ENCODE measurements around the gene LIPK. TPM values are rescaled to one million over a fixed set of nuclear protein-coding genes. Genes with fewer than 3 reads are reported as not detected.

The LIPK gene
- total RNA-seq, 4 donors from 2014 or later: not detected

GRCh38 chr10:88715517-88715916, 9.5 kb downstream of the LIPK start:
- no peak overlapping the region for H3K4me3 ChIP-seq (replicated peaks in 1 of 3)
- no peak overlapping the region for H3K27ac ChIP-seq
- WGBS, 2 donors: 94 to 96% methylated on average over 1 of the region's 1 CpG
- TF ChIP-seq, protein P1, sequence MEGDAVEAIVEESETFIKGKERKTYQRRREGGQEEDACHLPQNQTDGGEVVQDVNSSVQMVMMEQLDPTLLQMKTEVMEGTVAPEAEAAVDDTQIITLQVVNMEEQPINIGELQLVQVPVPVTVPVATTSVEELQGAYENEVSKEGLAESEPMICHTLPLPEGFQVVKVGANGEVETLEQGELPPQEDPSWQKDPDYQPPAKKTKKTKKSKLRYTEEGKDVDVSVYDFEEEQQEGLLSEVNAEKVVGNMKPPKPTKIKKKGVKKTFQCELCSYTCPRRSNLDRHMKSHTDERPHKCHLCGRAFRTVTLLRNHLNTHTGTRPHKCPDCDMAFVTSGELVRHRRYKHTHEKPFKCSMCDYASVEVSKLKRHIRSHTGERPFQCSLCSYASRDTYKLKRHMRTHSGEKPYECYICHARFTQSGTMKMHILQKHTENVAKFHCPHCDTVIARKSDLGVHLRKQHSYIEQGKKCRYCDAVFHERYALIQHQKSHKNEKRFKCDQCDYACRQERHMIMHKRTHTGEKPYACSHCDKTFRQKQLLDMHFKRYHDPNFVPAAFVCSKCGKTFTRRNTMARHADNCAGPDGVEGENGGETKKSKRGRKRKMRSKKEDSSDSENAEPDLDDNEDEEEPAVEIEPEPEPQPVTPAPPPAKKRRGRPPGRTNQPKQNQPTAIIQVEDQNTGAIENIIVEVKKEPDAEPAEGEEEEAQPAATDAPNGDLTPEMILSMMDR (IDR thresholded peaks at IDR 0.05): no peak
- no peak for TF ChIP-seq POLR2A (IDR thresholded peaks at IDR 0.05)
- H3K27me3 ChIP-seq: no peaks in the 10 kb centered on the region
- H3K36me3 ChIP-seq: no peaks in the 10 kb centered on the region
- no peaks in the 10 kb centered on the region for H3K9me3 ChIP-seq
- no peak for DNase-seq
- intact Hi-C loops (cut with DNase I): no loop called here
- no peaks in the 10 kb centered on the region for H3K4me1 ChIP-seq

GRCh38 chr10:88721392-88721791, 15.3 kb downstream of the LIPK start:
- Histone ChIP-seq H3K4me3 (replicated peaks in 1 of 3) (no peak overlapping the region), H3K36me3 (no peaks in the 10 kb centered on the region), H3K27me3 (no peaks in the 10 kb centered on the region), H3K27ac (no peak overlapping the region), H3K4me1 (no peaks in the 10 kb centered on the region), H3K9me3 (no peaks in the 10 kb centered on the region)
- intact Hi-C loops (cut with DNase I): no loop called here
- WGBS, 2 donors: 72 to 80% methylated on average over 4 of the region's 4 CpGs
- no peak for DNase-seq
- no peak for TF ChIP-seq POLR2A (IDR thresholded peaks at IDR 0.05)
- TF ChIP-seq, protein P1 (IDR thresholded peaks at IDR 0.05): no peak

DNA sequence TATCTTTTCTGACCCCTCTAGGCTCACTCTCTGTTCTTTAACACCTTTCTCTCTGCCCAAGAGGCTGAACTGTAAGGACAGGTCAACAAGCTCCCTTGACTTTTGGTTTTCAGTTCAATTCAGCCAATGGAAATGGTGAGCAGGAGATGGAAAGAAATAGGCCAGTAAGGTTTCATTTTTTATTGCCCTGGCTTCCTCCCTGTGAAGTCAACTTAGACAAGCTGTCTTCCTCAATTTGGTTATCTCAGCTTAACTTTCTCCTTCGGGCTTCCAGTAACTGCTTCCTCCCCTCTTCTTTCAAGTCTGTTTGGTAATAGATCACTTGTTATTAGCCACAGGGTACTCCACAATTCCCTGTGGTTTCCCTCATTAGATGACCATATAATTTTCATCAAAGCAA, 19.7 kb downstream of the LIPK start:
- WGBS, 2 donors: 62 to 71% methylated on average over 1 of the region's 1 CpG
- Histone ChIP-seq H3K27ac (no peak overlapping the region), H3K9me3 (no peaks in the 10 kb centered on the region), H3K4me3 (replicated peaks in 1 of 3) (no peak overlapping the region), H3K27me3 (no peaks in the 10 kb centered on the region), H3K4me1 (peaks cover 0 to 5% of the 10 kb centered on the region in 2 donors), H3K36me3 (no peaks in the 10 kb centered on the region)
- DNase-seq: no peak
- intact Hi-C loops (cut with DNase I): no loop called here
- no peak for TF ChIP-seq POLR2A (IDR thresholded peaks at IDR 0.05)
- TF ChIP-seq, protein P1 (IDR thresholded peaks at IDR 0.05): no peak

DNA sequence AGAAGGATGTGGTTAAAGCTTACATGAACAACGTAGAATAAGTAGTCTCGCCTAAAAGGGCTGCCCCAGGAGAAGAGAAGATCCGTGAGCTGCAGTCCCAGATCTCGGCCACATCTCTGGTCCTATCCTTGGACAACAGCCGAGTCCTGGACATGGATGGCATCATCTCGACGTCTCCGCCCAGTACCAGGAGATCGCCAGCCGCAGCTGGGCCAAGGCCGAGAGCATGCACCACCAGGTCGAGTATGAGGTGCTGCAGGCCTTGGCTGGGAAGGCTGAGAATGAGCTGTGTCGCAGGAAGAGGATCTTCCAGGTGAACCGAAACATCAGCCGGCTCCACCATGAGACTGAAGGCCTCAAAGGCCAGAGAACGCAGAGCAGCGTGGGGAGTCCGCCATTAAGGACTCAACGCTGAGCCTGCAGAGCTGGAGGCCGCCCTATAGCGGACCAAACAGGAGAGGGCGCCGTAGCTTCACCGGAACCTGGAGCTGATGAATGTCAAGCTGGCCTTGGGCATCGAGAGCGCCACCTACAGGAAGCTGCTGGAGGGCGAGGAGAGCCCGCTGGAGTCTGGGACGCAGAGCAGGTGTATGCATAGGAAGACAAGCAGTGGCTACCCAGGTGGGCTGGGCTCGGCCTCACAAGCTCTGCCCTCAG, 22.2 kb downstream of the LIPK start:
- no peak for TF ChIP-seq POLR2A (IDR thresholded peaks at IDR 0.05)
- TF ChIP-seq, protein P1 (IDR thresholded peaks at IDR 0.05): peak in 1 of 6 experiments; percentile 16
- Histone ChIP-seq H3K27ac (no peak overlapping the region), H3K4me1 (peaks cover 3 to 5% of the 10 kb centered on the region in 2 donors), H3K27me3 (no peaks in the 10 kb centered on the region), H3K9me3 (no peaks in the 10 kb centered on the region), H3K4me3 (replicated peaks in 1 of 3) (no peak overlapping the region), H3K36me3 (no peaks in the 10 kb centered on the region)
- 69 to 75% methylated on average over 29 of the region's 30 CpGs for WGBS, 2 donors
- intact Hi-C loops (cut with DNase I): no loop called here
- peak in 1 of 2 donors; percentile 9 for DNase-seq

- Histone ChIP-seq H3K4me1 (peaks cover 3 to 5% of the 10 kb centered on the region in 2 donors), H3K36me3 (no peaks in the 10 kb centered on the region), H3K9me3 (no peaks in the 10 kb centered on the region), H3K27ac (no peak overlapping the region), H3K4me3 (replicated peaks in 1 of 3) (no peak overlapping the region), H3K27me3 (no peaks in the 10 kb centered on the region)
- intact Hi-C loops (cut with DNase I): no loop called here
- 78 to 90% methylated on average over 4 of the region's 4 CpGs for WGBS, 2 donors
- no peak for DNase-seq
- no peak for TF ChIP-seq POLR2A (IDR thresholded peaks at IDR 0.05)
- TF ChIP-seq, protein P1 (IDR thresholded peaks at IDR 0.05): no peak
These were observed 24.8 kb downstream of the LIPK start for GRCh38 chr10:88730864-88731263.

Data from thyroid gland (tissue), 4 donors.